Measurements from ENCODE around the gene DDR1. TPM values are rescaled to one million over a fixed set of nuclear protein-coding genes. Genes with fewer than 3 reads are reported as not detected.
"Not testable (repeated sequence)": the region's sequence is repeated elsewhere in the genome, so short reads cannot be mapped to it uniquely, and the experiment has no call there.

The DDR1 gene
- total RNA-seq, 2 donors from 2014 or later = 25.2 to 26.0 TPM

DNA sequence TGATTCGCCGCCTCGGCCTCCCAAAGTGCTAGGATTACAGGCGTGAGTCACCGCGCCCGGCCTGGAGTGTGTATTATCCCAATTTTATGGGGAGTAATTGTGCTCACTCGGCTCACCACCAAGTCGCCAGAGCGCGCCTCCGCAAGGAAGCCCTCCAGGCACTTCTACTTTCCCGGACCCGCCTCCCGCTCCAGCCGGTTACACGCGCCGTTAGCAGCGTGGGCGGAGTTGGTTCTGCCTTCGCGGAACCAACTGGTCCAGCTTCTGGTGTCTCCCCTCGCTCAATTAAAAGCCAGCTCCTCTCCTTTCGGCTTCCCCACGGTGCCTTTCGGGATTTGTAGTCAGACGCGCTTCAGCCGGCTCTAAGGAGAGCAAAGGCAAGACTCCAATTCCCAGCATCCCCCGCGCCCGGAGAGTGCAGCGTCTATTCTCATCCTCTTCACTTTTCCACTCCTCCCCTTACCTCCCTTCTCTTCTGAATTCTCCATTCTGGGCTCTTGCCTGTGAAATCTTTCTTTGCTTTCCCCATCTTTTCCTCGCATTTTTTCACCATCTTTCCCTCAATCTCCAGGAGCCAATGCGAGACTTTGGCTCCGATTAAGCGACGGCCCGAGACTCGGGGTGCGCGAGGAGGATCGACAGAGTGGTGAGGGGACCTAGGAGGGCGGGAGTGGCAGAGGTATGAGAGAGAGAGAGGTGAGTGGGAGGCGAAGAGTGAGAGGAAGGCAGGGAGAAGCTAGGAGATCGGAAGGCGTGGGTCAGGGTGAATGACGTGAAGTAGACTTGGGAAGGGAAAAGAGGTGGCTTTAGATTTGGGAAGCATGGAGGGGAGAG lies 23.7 kb downstream of the DDR1 start, which contains the start of gene GTF2H4:
Gene GTF2H4, plus strand, starts transcription at position 450 of the 834 bp plus-strand sequence.
- intact Hi-C loops (cut with DNase I) = no loop called here
- peak; percentile 99 for DNase-seq (ENCODE audit: low spot score)

DNA sequence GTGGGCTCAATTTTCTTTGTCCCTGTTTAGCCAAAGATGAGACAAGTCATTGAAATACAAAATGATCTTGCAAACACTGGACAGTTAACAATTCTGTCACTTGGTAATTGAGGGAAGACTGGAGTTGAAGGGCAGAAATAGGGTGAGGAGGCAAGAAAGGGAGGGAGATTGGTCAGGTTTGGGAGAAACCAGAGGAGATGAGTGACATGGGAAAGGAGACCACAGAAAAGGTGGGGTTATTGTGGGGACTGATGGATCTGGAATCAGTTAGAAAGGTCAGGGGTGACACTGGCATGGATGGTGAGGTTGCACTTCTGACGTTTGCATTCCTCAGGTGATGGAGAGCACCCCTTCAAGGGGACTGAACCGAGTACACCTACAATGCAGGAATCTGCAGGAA lies 24.4 kb downstream of the DDR1 start:
- DNase-seq (ENCODE audit: low spot score) = no peak
- intact Hi-C loops (cut with DNase I) = no loop called here

- intact Hi-C loops (cut with DNase I) = loop anchor here in 1 of 2 donors (5.0 kb wide), 1 partner anchor 162 kb away; no protein-coding TSS in a partner anchor
Measured at GRCh38 chr6:30910473-30910872, 26.2 kb downstream of the DDR1 start.

DNA sequence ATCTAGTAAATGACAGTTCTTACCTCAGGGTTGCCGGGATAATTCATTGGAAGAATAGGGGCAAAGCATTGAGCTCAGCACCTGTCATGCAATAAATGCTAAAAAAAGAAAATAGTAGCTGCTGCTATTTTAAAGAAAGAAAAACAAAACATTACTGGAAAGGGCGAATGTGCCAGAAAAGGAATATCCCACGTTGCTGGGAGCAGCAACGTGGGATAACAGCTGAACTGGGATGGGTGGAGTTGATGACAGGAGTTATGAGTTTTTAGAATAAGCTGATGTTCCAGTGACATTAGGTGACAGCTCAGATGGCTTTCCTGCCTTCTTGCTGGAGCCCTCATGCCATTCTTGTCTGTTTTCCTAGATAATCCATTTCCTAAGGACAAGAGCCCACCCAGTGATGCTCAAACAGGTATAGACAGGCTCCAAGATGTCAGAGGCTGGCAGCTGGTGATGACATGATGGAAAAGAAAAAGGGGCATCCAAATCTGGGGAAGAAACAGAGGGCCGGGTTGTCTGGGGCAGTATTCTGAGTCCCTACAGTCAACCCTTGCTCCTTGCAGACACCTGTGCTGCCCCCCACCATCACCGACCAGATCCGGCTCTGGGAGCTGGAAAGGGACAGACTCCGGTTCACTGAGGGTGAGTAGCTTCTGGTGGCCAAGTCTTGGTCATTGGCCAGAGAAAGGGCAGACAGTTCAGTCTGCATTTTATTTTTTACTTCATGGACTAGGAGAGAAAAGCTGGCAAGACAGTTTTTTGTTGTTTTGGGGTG lies 28.6 kb downstream of the DDR1 start:
- intact Hi-C loops (cut with DNase I) = loop anchor here in 1 of 2 donors (5.0 kb wide), 1 partner anchor 159 kb away; no protein-coding TSS in a partner anchor
- DNase-seq (ENCODE audit: low spot score) = no peak

More at GRCh38 chr6:30910473-30910872, 26.2 kb downstream of the DDR1 start:
- DNase-seq (ENCODE audit: low spot score) = not testable (repeated sequence)

- no peak for DNase-seq (ENCODE audit: low spot score)
- intact Hi-C loops (cut with DNase I) = loop anchor here in 1 of 2 donors (5.0 kb wide), 1 partner anchor 159 kb away; no protein-coding TSS in a partner anchor
Measured at GRCh38 chr6:30913721-30914075, 29.4 kb downstream of the DDR1 start.

DNA sequence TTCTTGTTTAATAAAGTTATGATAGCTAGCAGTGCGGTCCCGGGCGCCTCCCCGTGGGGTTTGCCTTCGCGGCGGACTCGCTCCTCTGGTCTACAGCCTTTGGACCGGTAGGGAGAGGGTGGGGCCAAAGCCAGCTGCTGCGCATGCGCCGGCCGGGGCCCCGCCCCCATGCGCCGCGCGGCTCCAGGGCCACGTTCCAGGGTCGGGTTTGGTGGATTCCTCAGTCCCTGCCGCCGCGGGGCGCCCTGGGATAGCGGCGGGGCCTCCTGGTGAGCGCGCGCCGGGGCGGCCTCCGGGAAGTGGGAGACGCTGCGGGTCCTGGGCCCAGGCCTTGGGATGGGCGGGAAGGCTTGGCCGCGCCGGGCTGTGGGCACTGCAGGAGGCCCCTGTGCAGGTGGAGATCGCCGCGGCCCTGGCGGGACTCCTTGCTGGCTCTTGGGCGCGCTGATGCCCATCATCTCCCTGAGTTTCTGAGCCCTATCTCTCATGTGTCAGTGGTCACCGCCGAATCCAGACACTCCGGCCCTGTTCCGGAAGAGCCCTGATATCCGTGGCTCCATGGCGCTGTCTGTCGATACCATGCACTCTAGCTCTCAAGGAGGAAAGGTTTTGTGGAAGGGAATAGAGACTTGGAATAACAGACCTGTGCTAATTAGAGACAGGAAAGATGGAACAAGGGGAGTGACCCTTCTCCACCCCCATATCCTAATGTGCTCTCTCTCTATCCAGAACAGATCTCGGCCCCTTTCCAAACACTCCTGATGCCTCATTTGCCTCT lies 29.9 kb downstream of the DDR1 start, which contains the start of gene VARS2:
Gene VARS2, plus strand, starts transcription at position 163 of the 778 bp plus-strand sequence. Its CDS starts 599 bp downstream, at position 762.
- intact Hi-C loops (cut with DNase I) = loop anchor here in 1 of 2 donors (5.0 kb wide), 1 partner anchor 158 kb away; no protein-coding TSS in a partner anchor
- peak; percentile 96 for DNase-seq (ENCODE audit: low spot score)

DNA sequence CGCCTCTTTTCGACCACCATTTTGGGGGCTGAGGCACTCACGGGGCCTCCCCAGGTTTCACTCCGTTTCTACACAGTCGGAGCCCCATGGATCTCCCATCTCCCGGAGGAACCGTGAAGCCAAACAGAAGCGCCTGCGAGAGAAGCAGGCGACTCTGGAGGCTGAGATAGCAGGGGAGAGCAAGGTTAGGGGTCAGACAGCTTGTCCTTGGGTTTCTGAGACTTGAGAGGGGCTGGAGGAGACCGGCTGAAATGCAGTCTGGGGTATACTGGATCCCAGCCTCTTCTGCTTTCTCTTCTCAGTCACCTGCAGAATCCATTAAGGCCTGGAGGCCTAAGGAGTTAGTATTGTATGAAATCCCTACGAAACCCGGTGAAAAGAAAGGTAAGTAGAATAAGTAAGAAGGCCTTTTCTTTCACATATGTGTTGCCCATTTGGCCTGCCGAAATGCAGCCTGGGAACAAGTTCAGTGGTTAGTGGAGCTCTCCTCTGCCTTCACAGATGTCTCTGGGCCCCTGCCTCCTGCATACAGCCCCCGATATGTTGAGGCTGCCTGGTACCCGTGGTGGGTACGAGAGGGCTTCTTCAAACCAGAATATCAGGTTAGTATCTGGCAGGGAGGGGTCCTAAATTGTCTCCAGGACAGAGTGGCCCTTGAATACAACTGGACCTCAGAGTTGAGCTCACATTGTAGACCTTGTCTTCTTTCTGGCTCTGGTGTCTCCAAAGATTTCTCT lies 30.7 kb downstream of the DDR1 start:
- intact Hi-C loops (cut with DNase I) = loop anchor here (5.0 kb wide), 2 partner anchors 157 to 162 kb away; no protein-coding TSS in a partner anchor
- no peak for DNase-seq (ENCODE audit: low spot score)

DNA sequence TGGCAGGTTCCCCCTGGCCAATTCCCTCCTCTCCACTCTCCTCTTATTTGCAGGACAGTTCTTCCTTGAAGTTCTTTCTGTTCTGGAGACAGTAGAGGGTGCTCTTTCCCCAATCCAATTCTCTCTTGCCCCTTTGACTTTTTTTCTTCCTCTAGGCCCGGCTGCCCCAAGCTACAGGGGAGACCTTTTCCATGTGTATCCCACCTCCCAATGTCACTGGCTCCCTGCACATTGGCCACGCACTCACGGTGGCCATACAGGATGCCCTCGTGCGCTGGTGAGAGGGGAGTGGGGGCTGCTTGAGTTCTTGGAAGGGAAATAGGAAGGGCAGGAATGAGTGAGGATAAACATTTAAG lies 31.2 kb downstream of the DDR1 start:
- no peak for DNase-seq (ENCODE audit: low spot score)
- intact Hi-C loops (cut with DNase I) = loop anchor here in 1 of 2 donors (5.0 kb wide), 1 partner anchor 162 kb away; no protein-coding TSS in a partner anchor

GRCh38 chr6:30917041-30917440 lies 32.7 kb downstream of the DDR1 start:
- DNase-seq (ENCODE audit: low spot score) = no peak
- intact Hi-C loops (cut with DNase I) = loop anchor here in 1 of 2 donors (5.0 kb wide), 1 partner anchor 160 kb away; no protein-coding TSS in a partner anchor

- intact Hi-C loops (cut with DNase I) = loop anchor here in 1 of 2 donors (5.0 kb wide), 1 partner anchor 160 kb away; no protein-coding TSS in a partner anchor
- DNase-seq (ENCODE audit: low spot score) = no peak
Measured at GRCh38 chr6:30917487-30917886, 33.2 kb downstream of the DDR1 start.

GRCh38 chr6:30918670-30919069 lies 34.4 kb downstream of the DDR1 start:
- intact Hi-C loops (cut with DNase I) = loop anchor here in 1 of 2 donors (5.0 kb wide), 1 partner anchor 159 kb away; no protein-coding TSS in a partner anchor
- DNase-seq (ENCODE audit: low spot score) = no peak

DNA sequence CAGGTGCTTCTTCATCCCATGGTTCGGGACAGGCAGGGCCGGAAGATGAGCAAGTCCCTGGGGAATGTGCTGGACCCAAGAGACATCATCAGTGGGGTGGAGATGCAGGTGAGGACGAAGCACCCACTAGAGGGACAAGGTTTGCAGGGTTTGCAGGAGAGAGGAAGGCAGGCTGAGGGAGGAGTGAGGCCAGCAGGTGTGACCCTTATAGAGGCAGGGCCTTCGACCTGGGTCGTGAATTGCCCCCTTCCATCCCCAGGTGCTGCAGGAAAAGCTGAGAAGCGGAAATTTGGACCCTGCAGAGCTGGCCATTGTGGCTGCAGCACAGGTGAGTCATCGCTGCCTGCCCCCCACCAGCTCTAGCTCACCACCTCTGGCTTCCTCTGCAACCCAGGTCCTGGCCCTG lies 38.1 kb downstream of the DDR1 start:
- DNase-seq (ENCODE audit: low spot score) = no peak
- intact Hi-C loops (cut with DNase I) = no loop called here

- intact Hi-C loops (cut with DNase I); DNase-seq (ENCODE audit: low spot score): not testable (repeated sequence)
Measured at GRCh38 chr6:30924040-30924627, 39.8 kb downstream of the DDR1 start.

DNA sequence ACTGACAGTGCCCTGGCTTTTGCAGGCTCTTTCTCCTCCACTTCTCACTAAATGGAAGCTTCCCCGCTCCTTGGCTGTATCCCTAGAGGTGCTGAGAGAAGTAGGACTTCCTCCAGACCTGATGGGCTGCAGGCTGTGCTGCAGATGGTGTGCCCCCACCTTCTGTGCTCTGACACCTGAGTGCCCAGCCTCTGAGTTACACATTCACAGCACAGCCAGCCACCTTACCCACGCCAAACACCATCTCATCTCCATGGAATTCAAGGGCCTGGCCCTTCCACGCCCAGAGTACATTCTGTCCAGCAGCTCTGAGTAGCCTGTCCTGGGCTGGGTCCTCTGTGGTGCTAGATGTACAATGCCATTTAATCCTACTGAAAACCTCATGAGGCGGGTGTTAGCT lies 42.3 kb downstream of the DDR1 start:
- DNase-seq (ENCODE audit: low spot score) = no peak
- intact Hi-C loops (cut with DNase I) = no loop called here

DNA sequence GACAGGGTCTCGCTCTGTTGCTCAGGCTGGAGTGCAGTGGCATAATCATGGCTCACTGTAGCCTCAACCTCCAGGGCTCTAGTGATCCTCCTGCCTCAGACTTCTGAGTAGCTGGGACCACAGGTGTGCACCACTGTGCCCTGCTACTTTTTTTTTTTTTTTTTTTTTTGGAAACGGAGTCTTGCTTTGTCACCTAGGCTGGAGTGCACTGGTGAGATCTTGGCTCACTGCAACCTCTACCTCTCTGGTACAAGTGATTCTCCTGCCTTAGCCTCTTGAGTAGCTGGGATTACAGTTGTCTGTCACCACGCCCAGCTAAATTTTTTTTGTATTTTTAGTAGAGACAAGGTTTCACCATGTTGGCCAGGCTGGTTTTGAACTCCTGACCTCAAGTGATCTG lies 42.8 kb downstream of the DDR1 start:
- DNase-seq (ENCODE audit: low spot score); intact Hi-C loops (cut with DNase I): not testable (repeated sequence)

- intact Hi-C loops (cut with DNase I) = no loop called here
- no peak for DNase-seq (ENCODE audit: low spot score)
Measured at GRCh38 chr6:30928677-30929076, 44.4 kb downstream of the DDR1 start.

DNA sequence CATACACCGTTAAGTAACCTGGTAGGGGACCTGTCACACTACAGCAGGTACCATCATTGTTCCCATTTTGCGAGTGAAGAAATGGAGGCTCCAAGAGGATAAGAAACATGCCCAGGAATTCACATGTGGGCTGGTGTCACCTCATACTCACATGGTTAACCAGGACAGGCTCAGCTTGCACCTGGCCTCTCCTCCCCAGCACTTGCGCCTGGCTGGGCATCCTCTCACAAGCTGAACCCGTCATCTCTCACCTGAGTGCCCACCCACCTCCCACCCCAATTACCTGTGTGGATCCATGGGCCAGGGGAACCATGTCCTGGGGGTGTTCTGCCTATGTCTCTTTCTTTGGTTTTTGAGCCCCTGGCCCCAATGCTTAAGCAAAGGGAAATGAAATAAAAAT lies 46.2 kb downstream of the DDR1 start:
- DNase-seq (ENCODE audit: low spot score) = no peak
- intact Hi-C loops (cut with DNase I) = loop anchor here in 1 of 2 donors (5.0 kb wide), 1 partner anchor 1018 kb away; no protein-coding TSS in a partner anchor

GRCh38 chr6:30931272-30931671 lies 47.0 kb downstream of the DDR1 start:
- intact Hi-C loops (cut with DNase I) = loop anchor here in 1 of 2 donors (5.0 kb wide), 1 partner anchor 1019 kb away; no protein-coding TSS in a partner anchor

More at GRCh38 chr6:30931272-30931671, 47.0 kb downstream of the DDR1 start:
- no peak for DNase-seq (ENCODE audit: low spot score)
